HT1080 (cell line): Measurements from ENCODE around the gene SPPL3. TPM values are rescaled to one million over a fixed set of nuclear protein-coding genes. Genes with fewer than 3 reads are reported as not detected.
"Not testable (repeated sequence)": the region's sequence is repeated elsewhere in the genome, so short reads cannot be mapped to it uniquely, and the experiment has no call there.

Experiments used
- DNase-seq: peaks from one replicate; pipeline ENCODE4 v3.0.0-alpha.2; 2015; ENCODE audit warnings: low read depth
- total RNA-seq: library from RNA; depleted of rRNA; stranded (reverse); fragments of >200 nt; shearing (Covaris generic); gene quantifications from 2 replicates; pipeline ENCODE4 v1.2.3, GENCODE V29; 2014

The SPPL3 gene
- total RNA-seq, 1 experiment from 2014 or later = 17.0 TPM

- no peak for DNase-seq
These were observed 17.5 kb upstream of the SPPL3 start for GRCh38 chr12:120921637-120922036.

DNA sequence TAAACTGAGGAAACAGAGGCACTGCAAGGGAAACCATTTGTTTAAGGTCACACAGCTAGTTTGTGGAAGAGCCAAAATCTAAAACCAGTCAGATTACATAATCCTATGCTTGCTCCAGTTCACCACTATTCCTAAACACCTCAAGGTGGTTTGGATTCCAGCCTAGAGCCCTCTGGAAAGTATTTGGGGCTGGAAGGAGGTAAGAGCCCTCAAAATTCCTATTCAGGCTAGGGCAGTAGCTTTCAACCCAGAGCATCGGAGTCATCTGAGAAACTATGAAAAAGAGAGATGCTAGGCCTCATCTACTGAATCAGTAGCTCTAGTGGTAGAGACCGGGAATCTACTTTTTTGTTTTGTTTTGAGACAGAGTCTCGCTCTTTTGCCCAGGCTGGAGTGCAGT is 16.0 kb upstream of the SPPL3 start:
- DNase-seq = no peak

GRCh38 chr12:120917748-120918147 is 13.6 kb upstream of the SPPL3 start:
- DNase-seq = no peak

GRCh38 chr12:120916561-120916960 is 12.4 kb upstream of the SPPL3 start:
- DNase-seq = no peak

DNA sequence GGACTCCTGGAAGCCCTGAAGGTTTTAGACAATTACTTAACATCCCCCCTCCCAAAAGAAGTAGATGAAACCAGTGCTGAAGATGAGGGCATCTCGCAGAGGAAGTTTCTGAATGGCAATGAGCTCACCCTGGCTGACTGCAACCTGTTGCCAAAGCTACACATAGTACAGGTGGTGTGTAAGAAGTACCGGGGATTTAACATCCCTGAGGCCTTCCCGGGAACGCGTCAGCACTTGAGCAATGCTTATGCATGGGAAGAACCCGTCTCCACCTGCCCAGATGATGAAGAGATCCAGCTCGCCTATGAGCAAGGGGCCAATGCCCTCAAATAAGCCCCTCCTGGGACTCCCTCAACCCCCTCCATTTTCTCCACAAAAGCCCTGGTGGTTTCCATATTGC is 10.6 kb upstream of the SPPL3 start:
- DNase-seq = no peak

DNA sequence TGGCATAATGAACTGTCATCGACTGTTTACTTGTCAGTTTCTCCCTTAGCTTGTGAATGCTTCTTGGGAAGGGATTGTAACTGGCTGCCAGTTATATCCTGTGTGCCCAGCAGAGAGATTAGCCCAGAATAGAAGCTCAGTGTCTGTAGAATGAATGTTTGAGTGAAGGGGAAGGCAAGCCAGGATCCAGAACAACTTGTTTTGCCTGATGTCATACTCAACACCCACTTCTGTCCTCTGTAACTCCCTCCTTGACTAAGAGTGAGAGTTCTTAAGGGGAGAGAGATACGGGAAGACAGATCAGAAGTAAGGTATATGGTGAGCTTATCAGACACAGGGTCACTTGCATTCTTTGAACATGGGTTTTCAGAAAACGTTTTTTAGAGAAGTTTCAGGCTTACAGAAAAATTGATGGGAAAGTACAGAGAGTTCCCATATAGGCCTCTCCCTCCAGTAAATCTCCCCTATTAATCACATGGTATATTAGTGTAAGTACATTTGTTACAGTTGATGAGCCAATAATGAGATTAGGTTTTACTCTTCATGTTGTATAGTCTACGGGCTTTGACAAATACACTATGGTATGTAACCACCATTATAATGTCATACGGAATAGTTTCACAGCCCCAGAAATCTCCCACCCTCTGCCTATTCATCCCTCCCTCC is 5.6 kb upstream of the SPPL3 start:
- DNase-seq = no peak

DNA sequence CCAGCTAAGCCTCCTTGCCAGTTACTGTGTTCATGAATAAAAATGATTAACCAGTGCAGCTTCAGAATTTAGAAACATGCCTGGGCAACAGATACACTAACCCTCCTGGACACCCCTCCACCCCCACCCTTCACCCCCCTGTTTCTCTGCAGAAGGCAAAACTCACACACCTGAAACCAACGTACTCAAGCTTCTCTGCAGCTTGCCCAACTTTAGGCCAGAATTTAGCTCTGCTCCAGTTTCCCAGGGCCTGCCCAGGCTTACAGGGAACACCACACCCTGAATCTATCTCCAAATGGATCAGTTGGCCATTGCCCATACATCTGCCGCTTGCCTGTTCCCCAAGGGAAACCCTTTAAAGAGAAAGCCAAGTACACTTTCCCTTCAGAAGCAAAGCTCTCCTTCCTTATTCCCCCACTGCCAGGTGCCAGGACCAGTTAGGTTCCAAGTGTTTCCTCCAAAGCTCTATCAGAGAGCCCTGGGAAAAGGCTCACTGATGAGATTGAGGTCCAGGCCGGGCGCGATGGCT is 1.8 kb upstream of the SPPL3 start:
- DNase-seq = no peak

GRCh38 chr12:120903412-120904196 is 554 bp downstream of the SPPL3 start:
- DNase-seq = peak; percentile 30

GRCh38 chr12:120902846-120903411 is 1.2 kb downstream of the SPPL3 start:
- DNase-seq = no peak

GRCh38 chr12:120901818-120902217 is 2.3 kb downstream of the SPPL3 start:
- DNase-seq = no peak

DNA sequence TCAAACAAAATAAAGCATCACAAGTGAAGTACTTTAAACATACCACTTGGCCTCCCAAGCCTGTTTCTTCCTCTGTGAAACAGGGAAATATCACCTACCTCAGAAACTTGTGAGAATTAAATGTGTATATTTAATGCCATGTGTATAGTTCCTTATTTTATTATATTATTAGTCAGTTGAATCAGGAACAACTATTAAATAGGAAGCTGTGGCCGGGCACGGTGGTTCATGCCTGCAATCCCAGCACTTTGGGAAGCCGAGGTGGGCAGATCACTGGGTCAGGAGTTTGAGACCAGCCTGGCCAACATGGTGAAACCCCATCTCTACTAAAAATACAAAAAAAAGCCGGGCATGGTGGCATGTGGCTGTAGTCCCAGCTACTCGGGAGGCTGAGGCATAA is 3.1 kb downstream of the SPPL3 start:
- DNase-seq = not testable (repeated sequence)

- no peak for DNase-seq
These were observed 8.6 kb downstream of the SPPL3 start for GRCh38 chr12:120895532-120895931.

GRCh38 chr12:120892265-120892664 is 11.9 kb downstream of the SPPL3 start:
- no peak for DNase-seq

DNA sequence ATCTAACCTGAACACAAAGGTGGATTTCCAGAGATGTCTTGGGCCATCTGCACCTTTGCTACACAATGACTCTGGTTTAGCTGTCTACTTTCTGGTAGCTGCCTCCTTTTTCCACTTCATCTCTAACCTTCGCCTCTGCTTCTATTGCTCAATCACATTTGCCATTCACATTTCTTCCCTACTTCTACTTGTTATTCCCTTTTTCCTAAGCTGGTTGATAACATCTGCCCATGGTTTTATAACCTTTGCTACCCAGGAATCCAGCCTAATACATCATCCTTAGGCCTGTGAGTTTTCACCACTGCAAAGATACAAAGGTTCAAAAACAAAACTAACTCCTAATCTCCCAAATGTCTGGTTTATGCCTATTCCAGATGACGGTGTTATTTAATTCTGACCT is 13.2 kb downstream of the SPPL3 start:
- DNase-seq = no peak

GRCh38 chr12:120887253-120888043 is 16.7 kb downstream of the SPPL3 start:
- no peak for DNase-seq

- DNase-seq = no peak
These were observed 17.7 kb downstream of the SPPL3 start for GRCh38 chr12:120886199-120887018.

DNA sequence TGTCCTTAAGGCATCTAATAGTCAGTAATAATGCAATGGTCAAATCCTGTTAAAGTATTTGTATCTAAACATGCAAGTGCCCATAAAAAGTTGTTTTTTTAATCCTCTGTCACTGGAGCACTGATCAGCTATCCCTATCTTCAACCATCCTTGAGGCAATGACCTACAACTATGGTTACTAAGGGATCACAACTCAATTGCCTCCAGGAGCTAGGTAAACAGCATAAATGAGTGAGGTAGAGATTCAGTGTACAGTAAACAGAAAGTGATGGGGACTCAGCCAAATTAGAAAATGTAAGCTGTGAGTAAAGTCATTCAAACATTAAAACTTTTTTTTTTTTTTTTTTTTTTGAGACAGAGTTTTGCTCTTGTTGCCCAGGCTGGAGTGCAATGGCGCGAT is 18.6 kb downstream of the SPPL3 start:
- DNase-seq = no peak

- DNase-seq = no peak
These were observed 19.5 kb downstream of the SPPL3 start for GRCh38 chr12:120884644-120885043.

- DNase-seq = no peak
These were observed 22.1 kb downstream of the SPPL3 start for GRCh38 chr12:120882055-120882555.

DNA sequence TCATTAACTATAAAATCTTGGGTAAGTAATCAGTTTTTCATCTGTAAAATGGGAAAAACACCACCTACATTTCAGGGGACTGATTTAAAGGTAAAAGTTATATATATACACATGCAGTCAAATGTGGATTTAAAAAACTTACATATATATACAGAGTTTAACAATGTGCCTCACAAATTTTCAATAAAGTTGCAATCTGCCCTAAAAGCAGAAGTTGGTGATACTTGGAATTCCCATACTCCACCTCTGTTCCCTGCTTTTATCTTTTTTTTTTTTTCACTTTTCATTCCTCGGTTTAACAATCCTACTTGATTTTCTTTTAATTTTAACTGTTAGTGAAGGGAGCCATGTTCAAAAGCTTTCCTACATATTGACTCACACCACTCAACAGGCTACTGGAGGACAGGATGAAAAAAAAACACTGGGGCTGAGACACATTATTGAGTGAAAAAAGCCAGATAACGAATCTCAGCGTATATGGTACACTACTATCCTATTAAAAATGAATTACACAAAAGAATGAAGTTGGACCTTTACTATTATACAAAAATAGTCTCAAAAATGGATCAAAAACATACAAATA is 24.3 kb downstream of the SPPL3 start:
- no peak for DNase-seq
